ENCODE measurements around the gene DBI.
"Not testable (repeated sequence)": the region's sequence is repeated elsewhere in the genome, so short reads cannot be mapped to it uniquely, and the experiment has no call there.

Gene DBI

DNA sequence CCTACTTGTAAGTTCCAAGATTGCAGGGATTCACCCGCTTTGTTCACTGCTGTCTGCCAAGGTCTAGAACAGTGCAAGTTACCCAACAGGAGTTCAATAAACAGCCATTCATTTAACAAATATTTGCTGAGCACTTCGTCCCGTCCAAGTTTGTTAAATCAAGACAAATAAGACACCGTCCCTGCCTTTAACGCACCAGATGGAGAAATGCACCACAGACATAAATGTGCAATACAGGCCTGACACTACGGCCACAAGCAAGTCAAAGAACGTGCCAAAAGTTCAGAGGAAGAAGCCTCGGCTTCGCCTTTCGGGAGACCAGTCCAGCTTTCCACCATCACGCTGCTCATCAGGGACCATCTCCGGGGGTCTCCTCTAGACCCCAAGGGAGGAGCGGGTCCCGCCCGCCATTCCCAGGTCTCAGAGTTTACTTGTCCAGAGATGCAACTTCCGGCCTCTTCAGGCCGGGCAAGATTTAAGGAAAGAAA, 572 bp upstream of the DBI start:
- DNase-seq, result peak; percentile 5

DNA sequence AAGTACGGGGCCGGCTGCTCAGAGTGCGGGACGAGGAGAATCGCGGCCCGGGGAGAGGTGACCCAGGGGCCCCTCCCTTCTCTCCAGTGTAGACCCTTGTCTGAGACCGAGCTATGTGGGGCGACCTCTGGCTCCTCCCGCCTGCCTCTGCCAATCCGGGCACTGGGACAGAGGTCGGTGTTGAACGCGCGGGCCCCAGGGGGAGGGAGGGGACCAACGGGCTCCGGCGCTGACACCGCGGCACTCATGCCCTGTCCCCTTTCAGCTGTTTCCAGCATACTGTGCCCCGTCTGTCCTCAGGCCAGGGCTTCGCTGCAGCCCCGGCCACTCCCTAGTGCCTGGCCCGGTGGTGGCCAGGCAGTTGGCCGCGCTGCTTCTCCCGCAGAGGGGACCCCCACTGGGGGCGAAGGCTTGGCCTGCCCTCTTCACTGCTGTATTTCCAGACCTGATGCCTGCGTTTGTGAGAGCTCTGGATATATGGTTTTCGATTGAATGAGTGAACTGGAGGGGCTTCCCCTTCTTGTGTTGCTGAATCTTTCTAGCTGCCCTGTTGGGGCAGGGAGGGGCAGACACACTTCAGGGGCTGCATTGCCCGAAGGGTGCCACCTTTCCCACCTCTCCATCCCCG, 809 bp downstream of the DBI start:
- DNase-seq, result no peak

DNA sequence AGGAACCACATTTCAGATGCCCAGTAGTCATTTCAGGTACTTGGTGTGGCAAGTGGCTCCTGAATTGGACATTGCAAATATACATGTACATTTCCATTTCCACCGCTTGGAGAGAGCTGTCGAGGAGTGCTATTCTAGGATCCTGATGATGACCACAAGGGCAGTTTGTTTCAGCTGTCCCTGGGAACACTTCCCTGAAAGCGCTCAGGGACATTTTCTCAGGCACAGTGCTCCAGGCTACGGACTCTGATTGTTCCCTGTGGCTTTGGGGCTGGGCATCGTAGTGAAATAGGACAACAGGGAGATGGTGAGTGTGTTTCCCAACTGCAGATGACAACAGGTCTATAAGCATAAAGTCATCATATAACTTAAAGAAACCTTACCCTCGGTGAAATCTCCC, 3.1 kb downstream of the DBI start:
- no peak for DNase-seq

DNA sequence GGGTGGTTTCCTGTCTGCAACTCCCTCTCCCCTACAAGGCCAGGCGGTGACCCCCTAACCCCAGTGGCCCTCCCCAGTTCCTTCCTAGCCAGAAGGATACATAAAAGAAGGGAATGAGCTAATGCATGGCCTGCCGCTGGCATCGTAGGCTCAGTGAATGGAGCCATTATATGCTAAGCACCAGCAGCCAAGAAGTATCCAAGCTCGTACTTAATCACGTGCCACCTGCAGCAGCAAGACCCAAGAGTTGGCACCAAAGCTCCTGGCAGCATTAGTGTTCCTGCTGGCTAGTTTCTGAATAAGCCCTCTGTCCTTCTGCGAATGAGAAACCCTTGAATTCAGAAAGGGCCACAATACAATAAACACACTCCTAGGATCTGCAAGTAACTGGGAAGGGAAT, 4.3 kb downstream of the DBI start:
- DNase-seq, result no peak

DNA sequence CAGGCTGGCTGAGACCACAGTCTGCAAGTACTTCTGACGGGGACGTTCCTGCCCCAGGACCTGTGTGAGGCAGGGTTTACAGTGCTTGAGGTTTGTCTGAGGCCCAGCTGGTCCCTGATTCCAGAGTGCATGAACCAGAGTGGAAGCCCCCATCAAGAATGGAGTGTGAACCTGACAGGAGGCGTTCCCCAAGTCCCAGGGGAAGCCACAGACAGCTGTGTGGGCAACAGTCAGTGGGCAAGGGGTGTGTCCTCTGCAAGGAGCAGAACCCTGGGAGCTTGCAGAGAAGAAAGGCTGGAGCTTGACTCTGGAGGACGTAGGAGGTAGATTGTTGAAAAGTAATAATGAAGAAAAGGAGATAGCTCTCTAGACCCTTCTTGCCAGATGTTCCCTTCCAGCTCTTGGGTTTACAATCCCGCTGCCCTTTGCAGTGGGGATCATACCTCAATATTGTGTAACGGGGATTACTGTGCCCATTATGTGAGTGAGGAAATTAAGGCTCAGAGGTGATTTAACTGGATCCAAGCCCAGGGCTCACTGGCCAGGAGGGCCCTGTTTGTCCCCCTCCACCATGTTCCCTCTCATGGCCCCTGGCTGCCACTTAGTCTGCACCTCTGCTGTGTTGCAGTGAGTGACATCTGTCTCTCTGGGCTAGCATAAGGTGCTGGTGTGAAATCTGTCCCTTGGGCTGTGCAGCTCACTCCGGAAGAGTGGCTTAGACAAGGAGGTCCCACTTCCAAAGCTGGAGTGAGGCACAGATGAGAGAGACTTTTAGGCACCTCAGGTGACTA, 6.2 kb downstream of the DBI start:
- DNase-seq, result no peak

DNA sequence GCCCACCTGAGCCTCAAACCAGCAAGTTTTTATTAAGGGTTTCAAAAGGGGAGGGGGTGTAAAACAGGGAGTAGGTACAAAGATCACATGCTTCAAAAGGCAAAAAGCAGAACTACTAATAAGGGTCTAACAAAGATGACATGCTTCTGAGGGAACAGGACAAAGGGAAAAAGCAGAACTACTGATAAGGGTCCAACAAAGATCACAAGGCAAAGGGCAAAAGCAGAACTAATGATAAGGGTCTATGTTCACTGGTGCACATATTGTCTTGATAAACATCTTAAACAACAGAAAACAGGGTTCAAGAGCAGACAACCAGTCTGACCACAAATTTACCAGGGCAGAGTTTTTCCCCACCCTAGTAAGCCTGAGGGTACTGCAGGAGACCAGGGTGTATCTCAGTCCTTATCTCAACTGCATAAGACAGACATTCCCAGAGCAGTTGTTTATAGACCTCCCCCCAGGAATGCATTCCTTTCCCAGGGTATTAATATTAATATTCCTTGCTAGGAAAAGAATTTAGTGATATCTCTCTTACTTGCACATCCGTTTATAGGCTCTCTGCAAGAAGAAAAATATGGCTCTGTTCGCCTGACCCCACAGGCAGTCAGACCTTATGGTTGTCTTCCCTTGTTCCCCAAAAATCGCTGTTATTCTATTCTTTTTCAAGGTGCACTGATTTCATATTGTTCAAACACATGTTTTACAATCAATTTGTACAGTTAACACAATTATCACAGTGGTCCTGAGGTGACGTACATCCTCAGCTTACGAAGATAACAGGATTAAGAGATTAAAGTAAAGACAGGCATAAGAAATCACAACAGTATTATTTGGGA, 7.3 kb downstream of the DBI start:
- not testable (repeated sequence) for DNase-seq

DNA sequence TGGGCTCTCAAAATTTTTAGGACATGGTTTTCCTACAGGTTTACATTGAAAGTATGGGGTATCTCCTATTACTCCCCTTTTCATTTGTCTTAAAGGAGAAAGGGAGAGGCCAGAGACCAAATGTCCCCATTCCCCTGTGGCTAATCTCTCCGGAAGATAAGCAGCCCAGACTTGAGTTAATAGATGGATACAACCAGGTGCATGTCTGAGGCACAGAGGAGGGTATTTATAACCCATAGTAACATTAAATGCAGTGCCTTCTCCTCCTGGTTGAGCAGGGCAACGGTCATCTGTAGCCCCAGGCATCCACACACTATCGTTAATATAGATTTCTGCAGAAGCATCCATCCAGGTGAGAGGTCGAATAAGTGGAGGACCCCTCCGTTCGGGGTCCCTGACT, 9.6 kb downstream of the DBI start:
- DNase-seq, result not testable (repeated sequence)

DNA sequence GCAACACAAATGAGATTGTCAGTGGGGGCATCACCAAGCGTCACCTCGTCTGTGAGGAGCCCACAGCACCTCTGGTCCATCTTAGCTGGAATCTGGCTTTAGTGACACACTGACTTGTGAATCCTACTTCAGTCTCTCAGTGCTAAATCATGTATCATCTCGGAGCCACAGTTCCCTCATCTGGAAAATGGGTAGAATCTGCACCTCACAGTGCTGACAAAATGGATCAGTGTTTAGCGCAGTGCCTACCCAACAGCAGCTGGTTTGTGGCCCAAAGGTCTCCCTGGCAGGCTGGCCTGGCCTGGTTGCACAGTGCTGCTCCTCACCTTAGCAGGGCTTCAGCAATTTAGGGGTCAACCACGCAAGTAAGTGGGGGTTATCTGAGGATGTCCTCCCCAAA, 10.0 kb downstream of the DBI start:
- no peak for DNase-seq

DNA sequence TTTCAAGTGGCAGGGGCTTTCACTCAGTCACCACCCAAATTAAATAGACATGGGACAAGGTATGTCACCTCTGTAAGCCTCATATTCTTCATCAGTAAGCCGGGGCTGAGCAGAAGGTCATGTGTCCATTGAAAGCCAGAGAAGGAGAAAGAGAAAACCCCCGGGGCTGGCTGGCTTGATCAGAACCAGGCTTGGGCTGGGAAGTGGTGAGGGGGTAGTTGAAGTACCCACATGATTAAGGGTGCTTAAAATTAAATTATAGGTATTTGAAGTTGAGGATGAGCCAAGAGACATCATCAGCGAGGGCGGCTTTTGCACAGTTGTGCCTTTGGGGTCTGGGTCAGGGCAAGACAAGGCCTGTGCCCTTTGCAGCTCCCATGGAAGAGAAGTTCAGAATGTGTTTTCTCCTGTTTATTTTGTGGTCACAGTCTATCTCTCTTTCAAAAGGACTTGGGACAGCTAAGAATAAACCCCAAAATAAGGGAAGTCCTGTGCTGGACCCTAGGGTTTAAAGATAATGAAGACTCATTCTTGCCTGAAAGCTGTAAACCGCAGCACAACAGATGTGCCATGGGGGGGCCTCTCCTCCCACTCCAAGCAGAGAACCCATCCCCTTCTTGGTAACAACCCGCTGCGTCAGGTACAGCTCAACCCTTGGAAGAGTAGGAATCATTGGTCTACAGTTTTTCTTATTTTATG, 10.7 kb downstream of the DBI start:
- DNase-seq, result no peak

DNA sequence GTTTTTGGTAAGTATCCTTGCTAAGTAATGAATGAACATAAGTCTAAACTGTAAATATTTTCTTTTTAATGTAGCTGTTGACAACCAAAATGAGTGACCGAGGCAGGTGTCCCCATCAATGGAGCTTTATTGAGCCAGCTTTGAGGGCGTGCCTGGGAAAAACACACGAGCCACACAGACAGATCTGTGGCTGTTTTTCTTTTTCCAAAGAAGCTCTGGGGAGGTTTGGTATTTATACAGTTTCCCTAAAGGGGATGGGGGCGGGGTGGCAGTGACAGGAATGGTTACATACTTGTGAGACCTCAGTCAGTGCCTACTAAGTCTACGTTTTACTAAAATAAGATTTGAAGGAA, 11.2 kb downstream of the DBI start:
- no peak for DNase-seq

DNA sequence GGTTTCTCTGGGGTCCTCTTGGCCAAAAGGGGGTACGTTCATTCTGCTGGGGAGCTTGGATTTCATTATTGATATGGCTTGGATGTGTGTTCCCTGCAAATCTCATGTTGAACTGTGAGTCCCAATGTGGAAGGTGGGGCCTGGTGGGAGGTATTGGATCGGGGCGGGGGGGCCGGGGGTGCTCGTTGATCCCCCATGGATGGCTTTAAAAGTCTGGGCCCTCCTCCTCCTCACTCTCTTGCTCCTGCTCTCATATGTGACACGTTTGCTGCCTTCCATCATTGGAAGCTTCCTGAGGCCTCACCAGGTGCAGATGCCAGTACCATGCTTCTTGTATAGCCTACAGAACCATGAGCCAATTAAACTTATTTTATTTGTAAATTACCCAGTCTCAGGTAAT, 11.8 kb downstream of the DBI start:
- no peak for DNase-seq

DNA sequence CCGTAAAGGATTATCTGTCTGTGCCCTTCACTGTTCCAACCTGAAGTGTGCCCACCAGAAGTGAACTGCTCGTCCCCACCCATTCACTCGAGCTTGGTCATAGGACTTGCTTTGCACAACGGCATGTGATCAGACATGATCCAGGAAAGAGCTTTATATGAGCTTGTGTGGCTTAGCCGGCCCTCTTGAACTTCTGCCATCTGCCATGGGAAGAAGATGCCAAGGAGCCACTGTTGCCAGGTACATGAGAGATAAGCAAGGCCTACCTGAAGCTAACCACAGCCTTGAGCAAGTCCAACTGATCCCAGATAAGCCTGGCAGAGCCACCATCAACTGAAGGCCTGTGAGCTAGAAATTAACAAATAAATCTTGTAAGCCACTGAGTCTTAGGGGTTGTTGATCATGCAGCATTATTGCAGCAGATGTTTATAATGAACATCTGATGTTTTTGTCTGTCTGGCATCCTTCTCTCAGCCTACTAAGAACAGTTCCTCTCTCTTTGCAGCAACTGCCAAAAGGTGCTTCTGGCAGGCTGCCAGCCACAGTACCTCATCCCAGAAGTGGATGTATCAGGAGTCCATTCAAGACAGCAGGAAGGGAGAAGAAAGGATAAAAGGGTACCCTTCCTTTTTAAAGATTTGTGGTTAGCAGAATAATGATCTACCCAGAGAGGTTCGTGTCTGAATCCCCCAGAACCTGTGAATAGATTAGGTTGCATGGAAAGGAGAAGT, 16.8 kb downstream of the DBI start:
- no peak for DNase-seq

DNA sequence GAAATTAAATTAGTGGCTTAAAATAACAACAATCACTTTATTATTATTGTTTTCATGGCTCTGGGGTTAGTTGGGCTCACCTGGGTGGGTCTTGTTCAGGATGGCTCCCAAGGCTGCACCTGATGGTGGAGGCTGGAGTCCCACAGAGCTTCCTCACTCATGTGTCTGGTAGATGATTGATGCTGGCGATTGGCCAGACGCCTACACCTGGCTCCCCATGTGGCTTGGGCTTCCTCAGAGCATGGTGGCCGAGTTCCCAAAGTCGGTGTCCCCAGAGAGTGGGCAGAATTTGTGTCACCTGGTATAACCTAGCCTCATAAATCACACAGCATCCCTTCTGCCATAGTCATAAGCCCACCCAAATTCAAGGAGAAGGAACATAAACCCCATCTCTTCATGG, 18.2 kb downstream of the DBI start:
- DNase-seq, result no peak

DNA sequence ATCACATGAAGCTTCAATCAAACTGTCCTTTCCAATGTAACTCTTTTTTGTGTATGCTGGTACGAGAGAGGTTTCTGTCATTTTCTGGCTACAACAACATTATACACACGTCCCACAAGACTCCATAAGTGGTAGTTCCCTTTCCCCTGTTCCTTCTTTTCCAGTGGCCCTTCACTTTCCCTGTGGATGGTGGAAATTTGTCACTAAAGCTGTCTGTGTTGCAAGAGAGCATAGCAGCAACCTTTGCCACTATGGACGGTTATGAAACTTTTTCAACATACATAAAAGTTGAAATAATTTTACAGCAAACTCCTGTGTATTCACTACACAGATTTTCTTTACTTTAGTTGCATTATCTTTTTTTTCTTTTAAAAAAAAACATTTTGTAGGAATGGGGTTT, 18.7 kb downstream of the DBI start:
- DNase-seq, result no peak

DNA sequence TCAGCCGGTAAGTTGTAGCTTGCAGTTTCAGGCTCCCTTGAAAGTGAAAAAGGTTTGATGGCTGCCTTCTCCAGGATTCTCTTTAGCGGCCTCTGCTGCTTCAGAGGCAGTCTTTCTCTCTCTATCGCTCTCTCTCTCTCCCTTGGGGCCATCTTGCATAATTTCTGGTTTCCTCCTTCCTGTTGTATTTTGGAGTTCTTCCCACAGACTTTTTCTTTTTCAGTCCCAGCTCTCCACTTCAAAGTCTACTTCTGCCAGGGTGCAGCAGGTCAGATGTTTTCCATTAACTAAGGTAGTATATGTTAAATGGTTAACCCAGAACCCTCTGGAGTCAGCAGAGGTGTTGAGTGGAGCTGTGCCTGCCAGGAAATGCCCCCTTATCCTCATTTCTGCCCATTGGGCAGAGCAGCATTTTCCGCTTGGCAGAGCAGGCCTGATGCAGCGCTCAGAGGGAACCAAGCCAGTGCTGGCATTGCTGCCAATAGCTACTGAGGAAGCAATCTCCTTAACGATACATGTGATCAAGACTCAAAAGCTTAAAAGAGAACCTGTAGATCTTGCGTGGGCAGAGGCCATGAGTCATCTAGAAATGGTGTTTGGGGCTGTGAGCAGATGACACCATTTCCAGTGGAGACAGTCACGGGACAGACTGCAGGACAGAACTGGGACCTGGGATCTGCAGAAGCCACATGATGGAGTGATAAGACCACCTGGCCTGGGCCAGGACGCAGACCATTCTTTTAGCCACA, 20.8 kb downstream of the DBI start:
- DNase-seq, result peak; percentile 90

DNA sequence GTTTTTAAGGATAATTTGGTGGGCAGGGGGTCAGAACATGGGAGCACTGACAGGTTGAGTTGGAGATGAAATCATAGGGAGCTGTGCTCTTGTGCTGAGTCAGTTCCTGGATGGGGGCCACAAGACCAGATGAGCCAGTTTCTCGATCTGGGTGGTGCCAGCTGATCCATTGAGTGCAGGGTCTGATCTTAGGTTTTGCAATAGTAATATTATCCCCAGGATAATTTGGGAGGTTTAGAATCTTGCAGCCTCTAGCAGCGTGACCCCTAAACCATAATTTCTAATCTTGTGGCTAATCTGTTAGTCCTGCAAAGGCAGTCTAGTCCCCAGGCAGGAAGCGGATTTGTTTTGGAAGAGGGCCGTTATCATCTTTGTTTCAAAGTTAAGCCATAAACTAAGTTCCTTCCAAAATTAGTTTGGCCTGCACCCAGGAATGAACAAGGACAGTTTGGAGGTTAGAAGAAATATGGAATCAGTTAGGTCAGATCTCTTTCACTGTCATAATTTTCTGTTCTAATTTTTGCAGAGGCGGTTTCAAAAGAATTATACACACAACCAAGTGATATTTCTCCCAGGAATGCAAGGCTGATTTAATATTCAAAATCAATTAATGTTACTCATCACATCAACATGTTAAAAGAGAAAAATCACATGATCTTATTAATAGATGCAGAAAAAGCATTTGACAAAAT, 23.0 kb downstream of the DBI start:
- DNase-seq, result peak; percentile 82

DNA sequence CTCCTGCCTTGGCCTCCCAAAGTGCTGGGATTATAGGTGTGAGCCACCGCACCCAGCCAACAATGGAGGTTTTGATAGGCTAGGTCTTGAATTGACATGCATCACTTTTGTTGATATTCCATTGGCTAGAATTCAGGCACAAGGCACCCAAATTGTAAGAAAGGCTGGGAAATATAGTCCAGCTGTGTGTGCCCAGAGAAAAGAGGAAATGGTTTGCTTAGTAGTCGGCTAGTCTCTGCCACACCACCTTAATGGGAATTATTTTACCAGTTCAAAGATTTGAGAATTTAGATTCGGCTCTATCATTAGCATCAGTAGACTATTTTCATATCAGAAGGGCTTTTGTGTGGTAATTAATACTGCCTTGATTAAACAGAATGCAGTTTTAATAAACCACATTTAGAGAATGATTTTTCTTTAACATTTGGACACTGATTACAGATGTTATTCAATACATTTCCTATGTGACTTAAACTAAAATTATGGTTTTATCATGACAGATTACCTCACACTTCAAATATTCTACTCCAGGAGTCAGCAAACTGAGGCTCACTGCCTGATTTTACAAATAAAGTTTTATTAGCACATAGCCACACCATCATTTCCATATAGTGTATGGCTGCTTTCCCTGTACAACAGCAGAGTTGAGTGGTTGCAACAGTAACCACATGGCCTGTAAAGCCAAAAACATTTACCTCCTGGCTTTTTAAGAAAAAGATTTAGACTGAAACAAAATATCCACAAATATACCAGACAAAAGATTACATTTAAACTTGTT, 27.4 kb downstream of the DBI start:
- DNase-seq, result no peak

DNA sequence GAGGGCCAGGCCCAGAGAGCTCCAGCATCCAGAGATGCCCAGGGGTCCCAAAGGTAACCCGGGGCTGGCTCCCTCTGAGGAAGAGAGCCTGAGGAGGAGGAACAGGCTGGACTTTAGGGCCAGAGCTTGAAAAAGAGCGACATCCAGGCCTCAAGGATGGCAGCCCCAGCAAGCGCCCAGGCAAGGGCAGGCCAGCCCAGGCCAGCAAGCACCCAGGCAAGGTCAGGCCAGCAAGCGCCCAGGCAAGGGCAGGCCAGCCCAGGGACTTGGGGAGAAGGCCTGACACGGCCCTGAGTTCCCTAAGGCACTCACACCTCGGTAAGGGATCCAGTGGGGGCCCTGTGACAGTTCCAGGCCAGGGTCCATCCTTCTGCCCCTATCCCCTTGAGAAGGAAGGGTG, 30.4 kb downstream of the DBI start:
- DNase-seq, result no peak

DNA sequence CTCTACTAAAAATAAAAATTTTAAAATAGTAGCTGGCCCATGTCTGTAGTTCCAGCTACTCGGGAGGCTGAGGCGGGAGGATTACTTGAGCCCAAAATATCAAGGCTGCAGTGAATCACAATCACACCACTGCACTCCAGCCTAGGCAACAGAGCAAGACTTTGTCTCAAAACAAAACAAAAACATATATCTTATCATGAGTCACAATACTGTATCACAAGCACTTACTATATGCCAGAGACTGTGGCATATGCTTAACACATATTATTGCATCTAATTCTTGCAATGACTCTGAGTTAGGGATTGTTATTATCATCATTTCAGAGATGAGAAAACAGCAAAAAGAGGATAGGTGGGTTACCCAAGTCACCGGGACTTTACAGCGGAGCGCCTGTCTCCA, 35.3 kb downstream of the DBI start:
- DNase-seq, result no peak

All from fibroblast of upper back skin (primary cell).